HFF-Myc (cell line): ENCODE measurements around the gene ORMDL2.

Experiments used
- DNase-seq: peaks from one replicate; pipeline ENCODE4 v3.0.0-alpha.2; 2011; ENCODE audit warnings: low read depth; ENCODE audit errors: extremely low read depth
- H3K4me3 ChIP-seq: replicated peaks from 2 replicates; pipeline ENCODE4 v1.5.1; 2011; ENCODE audit warnings: low read depth, mild to moderate bottlenecking, control low read depth, low read length
- TF ChIP-seq, protein P1 (sequence below): IDR thresholded peaks from 2 replicates; pipeline ENCODE4 v1.5.1; 2012; ENCODE audit warnings: mild to moderate bottlenecking, low read depth, low read length, control low read depth; ENCODE audit errors: missing control alignments

The ORMDL2 gene

DNA sequence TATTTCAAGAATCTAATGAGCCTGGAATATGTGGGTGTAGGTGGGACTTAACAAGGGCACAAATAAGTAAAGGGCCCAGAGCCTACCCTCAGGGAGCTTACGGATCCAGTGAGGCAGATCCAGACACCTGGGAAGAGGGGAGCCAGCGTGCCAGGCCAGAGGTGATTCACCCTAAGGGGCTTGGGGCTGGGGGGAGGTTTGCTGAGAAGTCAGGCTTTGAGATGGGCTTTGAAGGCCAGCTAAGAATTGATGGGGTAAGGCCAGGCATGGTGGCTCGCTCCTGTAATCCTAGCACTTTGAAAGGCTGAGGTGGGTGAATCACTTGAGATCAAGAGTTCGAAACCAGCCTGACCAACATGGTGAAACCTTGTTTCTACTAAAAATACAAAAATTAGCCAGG, 25.6 kb downstream of the ORMDL2 start:
- no peak overlapping the region for H3K4me3 ChIP-seq
- TF ChIP-seq, protein P1, sequence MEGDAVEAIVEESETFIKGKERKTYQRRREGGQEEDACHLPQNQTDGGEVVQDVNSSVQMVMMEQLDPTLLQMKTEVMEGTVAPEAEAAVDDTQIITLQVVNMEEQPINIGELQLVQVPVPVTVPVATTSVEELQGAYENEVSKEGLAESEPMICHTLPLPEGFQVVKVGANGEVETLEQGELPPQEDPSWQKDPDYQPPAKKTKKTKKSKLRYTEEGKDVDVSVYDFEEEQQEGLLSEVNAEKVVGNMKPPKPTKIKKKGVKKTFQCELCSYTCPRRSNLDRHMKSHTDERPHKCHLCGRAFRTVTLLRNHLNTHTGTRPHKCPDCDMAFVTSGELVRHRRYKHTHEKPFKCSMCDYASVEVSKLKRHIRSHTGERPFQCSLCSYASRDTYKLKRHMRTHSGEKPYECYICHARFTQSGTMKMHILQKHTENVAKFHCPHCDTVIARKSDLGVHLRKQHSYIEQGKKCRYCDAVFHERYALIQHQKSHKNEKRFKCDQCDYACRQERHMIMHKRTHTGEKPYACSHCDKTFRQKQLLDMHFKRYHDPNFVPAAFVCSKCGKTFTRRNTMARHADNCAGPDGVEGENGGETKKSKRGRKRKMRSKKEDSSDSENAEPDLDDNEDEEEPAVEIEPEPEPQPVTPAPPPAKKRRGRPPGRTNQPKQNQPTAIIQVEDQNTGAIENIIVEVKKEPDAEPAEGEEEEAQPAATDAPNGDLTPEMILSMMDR: no peak
- no peak for DNase-seq

DNA sequence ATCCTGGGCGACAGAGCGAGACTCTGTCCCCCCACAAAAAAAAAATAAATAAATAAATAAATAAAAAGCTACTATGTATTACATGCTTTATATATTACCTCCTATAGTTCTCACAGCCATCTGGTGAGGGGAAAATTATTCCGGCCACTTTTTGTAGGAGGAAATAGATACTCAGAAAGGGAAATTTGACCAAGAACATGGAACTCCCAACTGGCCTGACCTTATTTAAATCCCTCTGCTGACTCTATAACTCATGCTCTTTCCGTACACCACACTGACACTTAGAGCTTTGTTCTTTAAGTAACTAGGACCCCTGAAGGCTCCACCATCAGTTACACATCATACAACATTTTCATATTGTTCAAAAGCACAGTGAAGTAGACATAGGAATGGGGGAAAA, 27.1 kb downstream of the ORMDL2 start:
- no peak overlapping the region for H3K4me3 ChIP-seq
- TF ChIP-seq, protein P1: no peak
- no peak for DNase-seq

DNA sequence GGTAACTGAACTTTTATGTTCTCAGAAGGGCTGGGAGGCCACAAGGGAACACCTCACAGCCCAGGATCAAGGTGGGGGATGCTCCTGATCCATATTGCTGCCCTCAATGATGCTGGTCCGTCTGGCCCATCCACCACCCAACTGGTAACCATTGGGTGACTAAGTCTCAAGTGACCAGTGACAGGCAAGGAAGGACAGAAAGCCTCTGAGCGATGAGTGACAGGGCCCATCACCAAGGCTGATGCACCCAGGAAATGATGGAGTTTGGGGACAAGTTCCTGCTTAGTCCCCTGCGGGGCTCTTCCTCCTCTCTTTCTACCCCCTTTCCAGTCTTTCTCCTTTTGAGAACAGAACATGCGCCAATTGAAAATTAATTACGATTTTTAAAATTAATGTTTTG, 27.5 kb downstream of the ORMDL2 start:
- H3K4me3 ChIP-seq: no peak overlapping the region
- DNase-seq: no peak
- TF ChIP-seq, protein P1: no peak

DNA sequence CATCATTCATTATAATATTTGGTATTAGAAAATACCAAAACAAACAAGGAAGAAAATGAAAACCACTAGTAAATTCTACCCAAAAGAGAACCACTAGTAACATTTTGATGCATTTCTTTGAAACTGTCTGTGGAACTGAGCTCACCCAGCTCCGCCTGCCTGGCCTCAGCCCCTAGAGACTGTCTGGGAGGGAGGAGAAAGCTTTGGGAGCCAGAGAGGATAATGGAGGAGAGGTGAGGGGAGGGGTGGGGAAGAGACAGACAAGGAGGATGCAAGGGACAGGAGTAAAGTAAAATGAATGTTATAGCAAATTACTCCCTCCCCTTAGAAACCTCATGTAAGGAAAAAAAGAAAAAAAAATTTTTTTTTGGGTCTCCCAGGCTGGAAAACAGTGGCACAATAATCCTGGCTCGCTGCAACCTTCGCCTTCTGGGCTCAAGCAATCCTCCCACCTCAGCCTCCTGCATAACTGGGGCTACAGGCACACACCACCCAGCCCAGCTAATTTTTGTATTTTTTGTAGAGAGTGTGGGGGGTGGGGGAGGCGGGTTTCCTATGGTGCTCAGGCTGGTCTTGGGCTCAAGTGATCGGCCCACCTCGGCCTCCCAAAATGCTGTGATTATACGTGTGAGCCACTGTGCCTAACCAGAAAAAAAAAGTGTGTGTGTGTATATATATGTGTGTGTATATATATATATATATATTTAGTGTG, 28.1 kb downstream of the ORMDL2 start:
- H3K4me3 ChIP-seq: no peak overlapping the region
- TF ChIP-seq, protein P1: no peak
- DNase-seq: no peak

DNA sequence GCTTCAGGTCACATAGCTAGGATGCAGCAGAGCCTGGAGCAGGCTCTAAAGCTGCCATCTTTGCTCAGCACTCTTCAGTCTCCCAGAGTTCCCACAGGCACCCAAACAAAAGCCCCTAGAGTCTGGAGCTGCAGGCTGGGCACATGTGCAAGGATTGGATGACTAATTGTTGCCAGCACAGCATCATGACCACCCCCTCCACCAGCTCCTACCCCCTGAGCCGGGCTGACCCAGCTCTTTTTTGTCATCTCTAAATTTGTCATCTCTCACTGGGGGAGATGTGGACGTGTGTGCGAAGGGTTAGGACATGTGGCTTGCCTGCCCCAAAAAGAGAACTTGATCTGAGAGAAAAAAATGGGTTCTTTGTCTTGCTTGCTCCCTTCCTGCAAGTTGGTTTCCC, 29.2 kb downstream of the ORMDL2 start:
- TF ChIP-seq, protein P1: no peak

DNA sequence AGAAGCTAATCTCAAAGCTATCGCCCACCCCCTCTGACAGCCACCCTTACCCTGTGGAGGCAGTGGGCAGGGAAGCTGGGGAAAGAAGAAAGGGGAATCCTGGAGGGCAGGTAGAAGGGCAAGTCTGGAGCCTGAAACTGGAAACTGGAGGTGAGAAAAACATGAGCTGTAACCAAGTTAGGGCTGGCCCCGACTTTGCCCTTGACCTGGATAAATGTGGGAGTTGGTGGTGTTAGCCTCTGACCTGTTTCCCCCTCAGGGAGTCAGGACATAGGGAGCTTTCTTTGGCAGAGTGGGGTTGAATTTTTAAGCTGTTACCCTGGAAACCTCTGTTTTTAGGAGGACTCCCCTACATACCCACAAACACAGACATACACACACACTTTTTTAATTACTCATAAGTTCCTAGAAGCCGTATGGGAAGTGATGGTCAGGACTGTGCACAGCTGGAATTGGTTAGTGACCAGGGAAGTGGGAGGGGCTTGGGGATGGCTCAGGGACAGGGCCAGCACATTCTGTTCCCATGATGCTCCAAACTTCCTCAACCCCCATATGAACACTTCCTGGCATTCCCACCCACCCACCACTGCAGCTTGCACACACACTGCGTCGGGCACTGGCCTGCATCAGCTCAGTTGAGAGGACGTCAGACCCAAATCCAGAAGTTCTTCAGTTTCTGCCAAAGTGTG, 29.9 kb downstream of the ORMDL2 start:
- DNase-seq: peak; percentile 100
- TF ChIP-seq, protein P1: no peak
- peak overlapping the region; percentile 35 for H3K4me3 ChIP-seq

More for the DNA sequence above, 29.2 kb downstream of the ORMDL2 start:
- peak; percentile 55 for DNase-seq
- H3K4me3 ChIP-seq: peak overlapping the region; percentile 5
